ENCODE measurements around the gene UBR1. TPM values are rescaled to one million over a fixed set of nuclear protein-coding genes. Genes with fewer than 3 reads are reported as not detected.

UBR1 gene
- polyA plus RNA-seq, 1 donor from 2014 or later, result 33.5 TPM

- no peak overlapping the region for H2AFZ ChIP-seq (ENCODE audit: low read depth, low read length)
- no peaks in the 10 kb centered on the region for H3F3A ChIP-seq (ENCODE audit: insufficient read depth, low read length, poor library complexity, severe bottlenecking)
- H3K27me3 ChIP-seq (ENCODE audit: insufficient read depth, low read depth, low read length), result no peaks in the 10 kb centered on the region
- no peaks in the 10 kb centered on the region for H3K9me2 ChIP-seq (ENCODE audit: insufficient read depth, low read length)
- H3K36me3 ChIP-seq (ENCODE audit: insufficient read depth, low read length), result no peaks in the 10 kb centered on the region
- H3K9ac ChIP-seq (ENCODE audit: low read length), result no peak overlapping the region
- no peaks in the 10 kb centered on the region for H3K9me3 ChIP-seq (ENCODE audit: low read length)
- no peak overlapping the region for H3K4me2 ChIP-seq (ENCODE audit: low read length)
- no peaks in the 10 kb centered on the region for H4K20me1 ChIP-seq (ENCODE audit: insufficient read depth)
- no peak overlapping the region for H3K27ac ChIP-seq (ENCODE audit: low read length)
- no peak for TF ChIP-seq MXI1 (conservative IDR thresholded peaks at IDR 0.05; ENCODE audit: poor library complexity, severe bottlenecking)
- no peak for TF ChIP-seq RAD21 (conservative IDR thresholded peaks at IDR 0.05)
- no peak for TF ChIP-seq TAF1 (IDR thresholded peaks at IDR 0.05; ENCODE audit: low read depth)
- TF ChIP-seq EP300 (conservative IDR thresholded peaks at IDR 0.05; ENCODE audit: poor library complexity, severe bottlenecking), result no peak
- TF ChIP-seq POLR2AphosphoS5 (IDR thresholded peaks at IDR 0.05), result no peak
- no peak for TF ChIP-seq REST (IDR thresholded peaks at IDR 0.05; ENCODE audit: borderline replicate concordance)
- no peak for TF ChIP-seq EZH2 (IDR thresholded peaks at IDR 0.05; ENCODE audit: borderline replicate concordance, insufficient read depth, low read length, poor library complexity, severe bottlenecking)
- TF ChIP-seq CTCF (IDR thresholded peaks at IDR 0.05; ENCODE audit: poor library complexity, severe bottlenecking), result no peak
- TF ChIP-seq SMC3 (conservative IDR thresholded peaks at IDR 0.05; ENCODE audit: poor library complexity), result no peak
- peaks cover 56% of the 10 kb centered on the region for H3K79me2 ChIP-seq (replicated peaks; ENCODE audit: insufficient read depth, low read length)
- no peak overlapping the region for H3K4me3 ChIP-seq (ENCODE audit: low read length)
These were observed 190.1 kb downstream of the UBR1 start for GRCh38 chr15:42915654-42916315.

GRCh38 chr15:42914728-42915497 lies 190.9 kb downstream of the UBR1 start:
- Histone ChIP-seq H3K4me2 (ENCODE audit: low read length) (no peak overlapping the region), H3K9ac (ENCODE audit: low read length) (no peak overlapping the region), H2AFZ (ENCODE audit: low read depth, low read length) (no peak overlapping the region), H3K27me3 (ENCODE audit: insufficient read depth, low read depth, low read length) (no peaks in the 10 kb centered on the region), H4K20me1 (ENCODE audit: insufficient read depth) (no peaks in the 10 kb centered on the region), H3K4me3 (ENCODE audit: low read length) (no peak overlapping the region), H3K36me3 (ENCODE audit: insufficient read depth, low read length) (no peaks in the 10 kb centered on the region), H3F3A (ENCODE audit: insufficient read depth, low read length, poor library complexity, severe bottlenecking) (no peaks in the 10 kb centered on the region), H3K9me3 (ENCODE audit: low read length) (no peaks in the 10 kb centered on the region), H3K9me2 (ENCODE audit: insufficient read depth, low read length) (no peaks in the 10 kb centered on the region), H3K79me2 (replicated peaks; ENCODE audit: insufficient read depth, low read length) (peaks cover 61% of the 10 kb centered on the region), H3K27ac (ENCODE audit: low read length) (no peak overlapping the region)
- TF ChIP-seq EP300 (conservative IDR thresholded peaks at IDR 0.05; ENCODE audit: poor library complexity, severe bottlenecking) (no peak), TAF1 (IDR thresholded peaks at IDR 0.05; ENCODE audit: low read depth) (no peak), CTCF (IDR thresholded peaks at IDR 0.05; ENCODE audit: poor library complexity, severe bottlenecking) (no peak), EZH2 (IDR thresholded peaks at IDR 0.05; ENCODE audit: borderline replicate concordance, insufficient read depth, low read length, poor library complexity, severe bottlenecking) (no peak), RAD21 (conservative IDR thresholded peaks at IDR 0.05) (no peak), REST (IDR thresholded peaks at IDR 0.05; ENCODE audit: borderline replicate concordance) (no peak), MXI1 (conservative IDR thresholded peaks at IDR 0.05; ENCODE audit: poor library complexity, severe bottlenecking) (no peak), SMC3 (conservative IDR thresholded peaks at IDR 0.05; ENCODE audit: poor library complexity) (no peak), POLR2AphosphoS5 (IDR thresholded peaks at IDR 0.05) (no peak)
